GM23338 (cell line): ENCODE results near the gene SULT1C3. TPM values are rescaled to one million over a fixed set of nuclear protein-coding genes. Genes with fewer than 3 reads are reported as not detected.

Source experiments
- ATAC-seq: fragments of 200-7000 bp; cut with Tn5 transposase; 3 replicates; pipeline ENCODE4 v1.9.1; 2020
- DNase-seq: peaks from one replicate; pipeline ENCODE4 v3.0.0-alpha.2; 2015; ENCODE audit warnings: low spot score
- H2AFZ ChIP-seq: fragments of 200-600 bp; sonication (generic); 2 replicates; pipeline ENCODE4 v1.8.0; 2016; ENCODE audit warnings: antibody characterized with exemption, mild to moderate bottlenecking, moderate library complexity
- H3F3A ChIP-seq: fragments of 200-600 bp; sonication (generic); replicated peaks from 2 replicates; pipeline ENCODE4 v1.8.0; 2017; ENCODE audit warnings: antibody characterized with exemption, mixed run types, low read depth
- H3K27ac ChIP-seq: fragments of 200-600 bp; sonication (generic); 2 replicates; pipeline ENCODE4 v1.6.1; 2016; ENCODE audit warnings: low read depth
- H3K27me3 ChIP-seq: fragments of 200-600 bp; sonication (generic); 2 replicates; pipeline ENCODE4 v1.8.0; 2016; ENCODE audit warnings: mild to moderate bottlenecking, mixed run types, moderate library complexity; ENCODE audit not compliant: insufficient read depth
- H3K36me3 ChIP-seq: fragments of 200-600 bp; sonication (generic); 2 replicates; pipeline ENCODE4 v1.8.0; 2016; ENCODE audit warnings: mild to moderate bottlenecking; ENCODE audit not compliant: insufficient read depth
- H3K4me1 ChIP-seq: fragments of 200-600 bp; sonication (generic); 2 replicates; pipeline ENCODE4 v1.8.0; 2016; ENCODE audit warnings: mild to moderate bottlenecking, moderate library complexity; ENCODE audit not compliant: insufficient read depth
- H3K4me2 ChIP-seq: fragments of 200-600 bp; sonication (generic); 2 replicates; pipeline ENCODE4 v1.7.1; 2017; ENCODE audit warnings: mixed run types
- H3K4me3 ChIP-seq: fragments of 200-600 bp; sonication (generic); 2 replicates; pipeline ENCODE4 v1.6.1; 2016; ENCODE audit warnings: mixed run types
- H3K79me2 ChIP-seq: fragments of 200-600 bp; sonication (generic); replicated peaks from 2 replicates; pipeline ENCODE4 v1.8.0; 2017; ENCODE audit warnings: mild to moderate bottlenecking; ENCODE audit not compliant: insufficient read depth
- H3K9me2 ChIP-seq: fragments of 200-600 bp; sonication (generic); 2 replicates; pipeline ENCODE4 v1.8.0; 2017; ENCODE audit not compliant: insufficient read depth
- H4K20me1 ChIP-seq: fragments of 200-600 bp; sonication (generic); replicated peaks from 2 replicates; pipeline ENCODE4 v1.8.0; 2017; ENCODE audit warnings: mild to moderate bottlenecking; ENCODE audit not compliant: insufficient read depth
- H3K27ac Mint-ChIP-seq: 2 replicates; pipeline ENCODE4 v1.8.0; 2020; ENCODE audit warnings: inconsistent platforms, mild to moderate bottlenecking, moderate library complexity, mixed read lengths
- H3K27me3 Mint-ChIP-seq: 3 replicates; pipeline ENCODE4 v1.8.0; 2022; ENCODE audit warnings: low read depth, mild to moderate bottlenecking, moderate library complexity, mixed read lengths, inconsistent platforms; ENCODE audit not compliant: insufficient read depth, poor library complexity
- H3K36me3 Mint-ChIP-seq: 3 replicates; pipeline ENCODE4 v1.8.0; 2021; ENCODE audit warnings: low read depth, mild to moderate bottlenecking, inconsistent platforms, moderate library complexity, mixed read lengths
- H3K4me1 Mint-ChIP-seq: 3 replicates; pipeline ENCODE4 v1.8.0; 2020; ENCODE audit warnings: mild to moderate bottlenecking, inconsistent platforms, mixed read lengths
- H3K4me3 Mint-ChIP-seq: 3 replicates; pipeline ENCODE4 v1.8.0; 2021; ENCODE audit warnings: moderate library complexity, mild to moderate bottlenecking, inconsistent platforms, mixed read lengths
- H3K9me3 Mint-ChIP-seq: 3 replicates; pipeline ENCODE4 v1.8.0; 2020; ENCODE audit warnings: moderate library complexity, mild to moderate bottlenecking, inconsistent platforms, mixed read lengths
- CREB1 ChIP-seq: fragments of 250-450 bp; sonication (Bioruptor Pico); IDR thresholded peaks from 2 replicates; pipeline ENCODE4 v1.5.0; 2020; ENCODE audit warnings: low read depth, mild to moderate bottlenecking, moderate library complexity
- CTCF ChIP-seq, 2 experiments: fragments of 200-600 bp in 1 of 2; sonication (generic) in 1 of 2; conservative IDR thresholded peaks; 2 replicates each; pipeline versions ENCODE4 v1.5.1 to v1.6.1; 2016 to 2017; ENCODE audit warnings: antibody characterized with exemption in 2 of 2, low read depth in 2 of 2, mild to moderate bottlenecking in 2 of 2, moderate library complexity in 1 of 2
- ETS1 ChIP-seq: IDR thresholded peaks from 2 replicates; pipeline ENCODE4 v1.6.1; 2016; ENCODE audit warnings: antibody characterized with exemption
- EZH2 ChIP-seq: fragments of 200-600 bp; sonication (generic); IDR thresholded peaks from one replicate; pipeline ENCODE4 v1.8.0; 2017; ENCODE audit warnings: antibody characterized with exemption, mild to moderate bottlenecking, low read depth; ENCODE audit not compliant: unreplicated experiment
- EZH2phosphoT487 ChIP-seq: fragments of 200-600 bp; sonication (generic); IDR thresholded peaks from one replicate; pipeline ENCODE4 v1.8.1; 2018; ENCODE audit warnings: antibody characterized with exemption; ENCODE audit not compliant: unreplicated experiment
- JUNB ChIP-seq: IDR thresholded peaks from one replicate; pipeline ENCODE4 v1.6.1; 2016; ENCODE audit warnings: antibody characterized with exemption; ENCODE audit not compliant: unreplicated experiment
- NANOG ChIP-seq: IDR thresholded peaks from 2 replicates; pipeline ENCODE4 v1.6.1; 2016; ENCODE audit warnings: antibody characterized with exemption, borderline replicate concordance
- REST ChIP-seq: IDR thresholded peaks from one replicate; pipeline ENCODE4 v1.6.1; 2018; ENCODE audit warnings: antibody characterized with exemption; ENCODE audit not compliant: unreplicated experiment
- STAT1 ChIP-seq: IDR thresholded peaks from one replicate; pipeline ENCODE4 v1.6.1; 2016; ENCODE audit warnings: antibody characterized with exemption; ENCODE audit not compliant: unreplicated experiment
- ZNF114 ChIP-seq: fragments of 250-450 bp; sonication (Bioruptor Pico); IDR thresholded peaks from 2 replicates; pipeline ENCODE4 v1.5.0; 2020; ENCODE audit warnings: mild to moderate bottlenecking, moderate library complexity
- ZNF331 ChIP-seq: fragments of 250-450 bp; sonication (Bioruptor Pico); IDR thresholded peaks from 2 replicates; pipeline ENCODE4 v1.5.0; 2020; ENCODE audit warnings: low read depth, mild to moderate bottlenecking, moderate library complexity
- ZNF462 ChIP-seq: fragments of 250-450 bp; sonication (Bioruptor Pico); IDR thresholded peaks from 2 replicates; pipeline ENCODE4 v1.5.0; 2020; ENCODE audit warnings: mild to moderate bottlenecking, moderate library complexity
- polyA plus RNA-seq: library from polyadenylated mRNA; unstranded; fragments of >200 nt; fragmentation: Nextera tagmentation; extraction: Ambion mirVana; gene quantifications from 2 replicates; pipeline ENCODE4 v1.2.1, GENCODE V29; 2016
- total RNA-seq: library from RNA; depleted of rRNA; stranded (reverse); fragments of >200 nt; shearing (Covaris generic); gene quantifications from 2 replicates; pipeline ENCODE4 v1.2.3, GENCODE V29; 2014

The SULT1C3 gene
- total and polyA plus RNA-seq, 2 experiments from 2014 or later: not detected

- no peak for TF ChIP-seq ZNF462 (CRISPR knock-in tag)
- no peak for TF ChIP-seq REST
- TF ChIP-seq EZH2phosphoT487: no peak
- TF ChIP-seq NANOG: no peak
Observed at GRCh38 chr2:108240966-108241365, 1.2 kb downstream of the SULT1C3 start (continued).

GRCh38 chr2:108243566-108243965 is 3.8 kb downstream of the SULT1C3 start:
- H3K9me2 ChIP-seq: peaks cover 5% of the 10 kb centered on the region; the same call in 1 of the 2 replicates
- no peaks in the 10 kb centered on the region for H3K4me1 Mint-ChIP-seq
- no peak overlapping the region for H2AFZ ChIP-seq
- H3K9me3 Mint-ChIP-seq: peaks cover 50% of the 10 kb centered on the region
- DNase-seq (no peak), ATAC-seq (no peak)
- H3K27ac Mint-ChIP-seq: no peak overlapping the region
- H3K27ac ChIP-seq: no peak overlapping the region
- H3K4me3 ChIP-seq: no peak overlapping the region
- no peaks in the 10 kb centered on the region for H4K20me1 ChIP-seq
- H3K79me2 ChIP-seq: no peaks in the 10 kb centered on the region
- no peaks in the 10 kb centered on the region for H3K27me3 ChIP-seq
- no peaks in the 10 kb centered on the region for H3F3A ChIP-seq
- no peaks in the 10 kb centered on the region for H3K27me3 Mint-ChIP-seq
- H3K4me3 Mint-ChIP-seq: no peak overlapping the region
- H3K4me1 ChIP-seq: no peaks in the 10 kb centered on the region
- peaks cover 19% of the 10 kb centered on the region; the same call in 2 of the 3 replicates for H3K36me3 Mint-ChIP-seq
- no peak overlapping the region for H3K4me2 ChIP-seq
- H3K36me3 ChIP-seq: no peaks in the 10 kb centered on the region
- TF ChIP-seq ZNF114 (CRISPR knock-in tag) (no peak), CTCF (conservative IDR thresholded peaks at IDR 0.05; ENCODE audit: low read depth in 2 of 2) (no peak), STAT1 (no peak), ETS1 (no peak), JUNB (no peak), ZNF331 (no peak), CREB1 (no peak), EZH2 (no peak)
